COR-L47 (cell line): ENCODE data around the gene SAG.

Source experiments
- DNase-seq: peaks from one replicate; lab custom pipeline; 2025; lab: John Stamatoyannopoulos, UW

SAG gene

GRCh38 chr2:233288663-233289062 lies 19.0 kb upstream of the SAG start:
- peak; percentile 27 for DNase-seq

GRCh38 chr2:233289648-233290047 lies 18.0 kb upstream of the SAG start:
- no peak for DNase-seq

- no peak for DNase-seq
These were observed 17.4 kb upstream of the SAG start for GRCh38 chr2:233290051-233290845.

- no peak for DNase-seq
These were observed 11.7 kb upstream of the SAG start for GRCh38 chr2:233295891-233296290.

- DNase-seq: no peak
These were observed 10.5 kb upstream of the SAG start for GRCh38 chr2:233297076-233297475.

- no peak for DNase-seq
These were observed 7.2 kb upstream of the SAG start for GRCh38 chr2:233300401-233300800.

GRCh38 chr2:233301248-233301647 lies 6.4 kb upstream of the SAG start:
- DNase-seq: no peak

- no peak for DNase-seq
These were observed 5.8 kb upstream of the SAG start for GRCh38 chr2:233301811-233302210.

- DNase-seq: no peak
These were observed 4.4 kb upstream of the SAG start for GRCh38 chr2:233303252-233303651.

- DNase-seq: no peak
These were observed 3.8 kb downstream of the SAG start for GRCh38 chr2:233311241-233311926.

GRCh38 chr2:233312874-233313273 lies 5.3 kb downstream of the SAG start:
- no peak for DNase-seq

- no peak for DNase-seq
These were observed 6.7 kb downstream of the SAG start for GRCh38 chr2:233314180-233314925.

- no peak for DNase-seq
These were observed 9.8 kb downstream of the SAG start for GRCh38 chr2:233317196-233317943.

GRCh38 chr2:233319256-233319655 lies 11.6 kb downstream of the SAG start:
- no peak for DNase-seq

GRCh38 chr2:233320470-233320869 lies 12.9 kb downstream of the SAG start:
- no peak for DNase-seq

GRCh38 chr2:233321166-233321565 lies 13.6 kb downstream of the SAG start:
- no peak for DNase-seq

- no peak for DNase-seq
These were observed 16.2 kb downstream of the SAG start for GRCh38 chr2:233323851-233324250.

GRCh38 chr2:233325256-233325655 lies 17.6 kb downstream of the SAG start:
- no peak for DNase-seq

- DNase-seq: no peak
These were observed 18.2 kb downstream of the SAG start for GRCh38 chr2:233325814-233326213.

GRCh38 chr2:233326500-233326899 lies 18.9 kb downstream of the SAG start:
- DNase-seq: no peak

GRCh38 chr2:233328922-233329321 lies 21.3 kb downstream of the SAG start:
- DNase-seq: no peak

GRCh38 chr2:233329489-233330135 lies 22.0 kb downstream of the SAG start:
- peak; percentile 88 for DNase-seq
